GM21737 (cell line): ENCODE measurements around the gene KIAA1549.
"Not testable (repeated sequence)": the region's sequence is repeated elsewhere in the genome, so short reads cannot be mapped to it uniquely, and the experiment has no call there.

Experiments used
- ATAC-seq: cut with Tn5 transposase; IDR thresholded peaks from one replicate; pipeline ENCODE4 v1.9.1; 2021; ENCODE audit warnings: mild to moderate bottlenecking, moderate library complexity; ENCODE audit not compliant: unreplicated experiment

KIAA1549 gene

DNA sequence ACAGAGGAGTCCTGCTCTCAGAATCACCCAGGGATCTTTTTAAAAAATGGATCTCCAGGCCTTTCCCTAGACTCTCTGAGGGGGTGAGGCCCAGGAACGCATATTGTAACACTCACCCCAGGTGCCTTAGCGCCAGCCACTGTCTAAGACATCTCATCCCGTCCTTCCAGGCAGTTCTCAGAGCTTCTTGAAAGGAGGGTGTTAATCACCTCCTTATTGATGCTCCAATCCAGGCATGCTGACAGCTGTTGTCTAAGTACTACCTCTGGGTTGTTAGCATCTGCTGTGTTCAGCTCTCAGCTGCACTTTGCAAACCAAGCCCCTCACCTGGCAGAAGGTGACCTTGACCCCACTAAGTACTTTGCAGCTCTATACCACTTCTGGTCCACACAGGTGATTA, 36.0 kb downstream of the KIAA1549 start:
- ATAC-seq, result no peak

DNA sequence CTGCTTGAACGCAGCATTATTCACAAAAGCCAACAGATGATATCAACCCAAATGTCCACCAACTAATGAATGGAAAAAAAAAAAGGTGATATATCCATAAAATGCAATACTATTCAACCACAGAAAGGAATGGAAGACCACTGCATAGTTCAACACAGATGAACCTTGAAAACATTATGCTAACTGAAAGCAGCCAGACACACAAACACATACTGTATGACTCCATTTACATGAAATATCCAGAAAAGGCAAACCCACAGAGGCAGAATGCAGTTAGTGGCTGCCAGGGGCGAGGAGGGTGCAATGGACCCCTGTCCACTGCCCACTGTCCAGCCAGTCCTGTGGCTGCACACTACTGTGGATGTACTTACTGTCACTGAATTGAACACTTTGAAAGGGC, 36.6 kb downstream of the KIAA1549 start:
- no peak for ATAC-seq

- ATAC-seq, result no peak
Observed at GRCh38 chr7:138943061-138943460, 38.1 kb downstream of the KIAA1549 start.

GRCh38 chr7:138941545-138941944, 39.6 kb downstream of the KIAA1549 start:
- no peak for ATAC-seq

- not testable (repeated sequence) for ATAC-seq
Observed at GRCh38 chr7:138940602-138941001, 40.6 kb downstream of the KIAA1549 start.

DNA sequence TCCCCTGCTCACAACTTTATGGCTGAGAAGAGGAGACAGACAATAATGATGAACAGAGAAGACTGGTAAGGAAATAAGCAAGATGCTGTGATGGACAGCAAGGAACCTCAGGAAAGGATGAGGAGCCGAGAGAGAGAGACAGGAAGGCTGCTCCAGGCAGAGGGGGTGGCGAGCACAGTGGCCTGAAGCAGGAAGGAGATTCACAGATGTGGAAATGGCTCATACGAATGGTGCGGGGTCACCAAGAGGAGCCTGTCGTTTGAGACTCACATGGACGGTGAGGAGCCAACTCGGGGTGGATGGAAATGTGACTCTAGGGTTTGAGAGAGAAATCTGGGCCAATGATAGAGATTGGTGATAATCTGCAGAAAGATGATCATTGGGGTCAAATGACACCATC, 43.7 kb downstream of the KIAA1549 start:
- no peak for ATAC-seq

DNA sequence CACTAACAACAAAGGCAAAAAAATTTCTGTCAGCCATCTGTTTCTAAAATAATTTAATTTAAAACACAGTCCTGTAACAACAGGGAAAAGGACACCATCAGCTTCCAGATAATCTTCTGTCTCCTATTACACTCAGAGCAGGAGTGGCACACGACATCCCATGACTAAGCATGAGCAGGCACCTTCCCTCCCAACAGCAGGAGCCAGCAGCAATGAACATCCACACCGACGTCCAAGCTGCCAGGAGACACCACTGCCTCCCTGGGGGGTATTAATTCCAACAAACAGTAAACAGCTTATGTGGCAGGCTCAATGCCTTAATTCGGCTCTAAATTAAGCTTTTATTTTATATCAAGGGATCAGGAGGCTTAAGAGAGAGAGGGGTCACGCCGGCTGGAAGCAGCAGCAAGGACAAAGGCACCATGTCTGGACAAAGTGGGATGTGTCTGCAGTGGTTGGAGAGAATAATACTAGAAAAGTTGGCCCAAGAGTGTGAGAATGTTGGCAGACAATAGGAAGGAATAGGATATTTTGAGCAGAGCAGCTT, 45.7 kb downstream of the KIAA1549 start:
- ATAC-seq, result no peak

DNA sequence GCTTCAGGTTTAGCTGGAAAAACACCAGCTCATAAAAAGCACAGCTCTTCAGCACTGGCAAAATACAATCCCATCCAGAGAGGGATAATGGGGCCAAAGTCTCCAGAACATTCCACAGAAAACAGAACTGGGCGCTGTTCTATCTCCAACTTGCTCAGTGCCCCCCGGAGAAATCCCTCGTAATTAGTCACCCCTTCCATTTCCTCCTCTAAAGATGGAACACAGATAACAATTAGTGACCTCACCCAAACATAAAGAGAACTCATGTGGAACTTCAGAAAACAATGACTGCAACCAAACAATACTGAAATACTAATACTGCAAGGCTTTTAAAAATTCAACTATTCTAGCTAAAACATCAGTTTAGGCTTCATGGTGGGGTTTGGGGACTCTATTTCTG, 46.3 kb downstream of the KIAA1549 start:
- ATAC-seq, result no peak

DNA sequence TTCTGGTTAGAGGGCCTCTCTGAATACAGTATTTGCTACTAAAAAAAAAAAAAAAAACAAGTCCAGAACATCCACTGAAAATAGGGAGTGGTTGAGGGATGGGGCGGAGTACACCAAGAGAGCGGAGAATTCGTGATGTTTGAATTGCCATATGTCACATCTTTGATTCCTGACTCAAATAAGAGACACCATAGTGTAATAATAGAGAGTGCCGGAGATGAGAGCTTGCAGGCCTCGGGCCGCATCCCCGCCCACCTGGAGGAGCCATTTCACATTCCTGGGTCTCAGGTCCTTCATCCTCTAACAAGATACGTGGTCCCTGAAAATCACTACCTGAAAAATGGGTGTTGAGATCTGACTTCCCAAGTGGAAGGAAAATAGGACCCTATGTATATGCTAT, 46.8 kb downstream of the KIAA1549 start:
- ATAC-seq, result no peak

DNA sequence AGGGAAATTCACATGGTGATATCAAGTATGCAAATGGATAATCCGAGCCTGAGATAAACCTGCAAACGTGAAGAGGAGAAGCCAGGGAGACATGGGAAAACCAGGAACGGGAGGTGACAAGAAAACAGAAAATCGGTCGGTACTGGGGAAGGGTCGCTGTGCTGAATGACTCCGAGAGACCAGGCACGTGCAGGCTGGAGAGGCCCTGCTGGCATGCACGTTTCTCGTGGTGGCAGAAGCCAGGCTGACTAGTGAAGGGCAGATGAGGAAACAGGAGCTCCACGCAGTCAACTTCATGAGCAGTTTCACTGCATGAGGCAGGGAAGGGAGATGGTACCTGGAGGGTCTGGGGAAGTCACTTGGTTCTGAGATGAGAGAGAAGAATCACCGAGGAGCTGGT, 48.3 kb downstream of the KIAA1549 start:
- ATAC-seq, result no peak

DNA sequence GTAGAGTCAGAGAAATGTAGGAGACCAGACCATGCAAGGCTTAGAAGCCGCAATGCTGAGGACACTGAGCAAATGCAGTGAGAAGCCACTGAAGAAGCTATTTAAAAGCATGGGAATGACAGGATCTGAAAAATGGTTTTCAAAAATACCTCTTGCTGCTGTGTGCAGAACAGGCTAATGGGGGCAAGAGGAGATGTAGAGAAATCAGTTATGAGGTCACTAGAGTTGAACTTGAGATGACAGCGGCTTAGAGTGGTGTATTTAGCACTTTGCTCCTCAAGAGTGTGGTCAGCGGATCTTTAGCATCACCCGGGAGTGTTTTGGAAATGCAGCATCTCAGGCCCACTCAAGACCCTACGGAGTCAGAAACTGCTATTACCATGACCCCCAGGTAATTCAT, 48.8 kb downstream of the KIAA1549 start:
- no peak for ATAC-seq

GRCh38 chr7:138929969-138930368, 51.2 kb downstream of the KIAA1549 start:
- no peak for ATAC-seq

- ATAC-seq, result peak; percentile 6
Observed at GRCh38 chr7:138926241-138926612, 55.0 kb downstream of the KIAA1549 start.

- ATAC-seq, result no peak
Observed at GRCh38 chr7:138924501-138925225, 56.5 kb downstream of the KIAA1549 start.

- ATAC-seq, result no peak
Observed at GRCh38 chr7:138921277-138921676, 59.9 kb downstream of the KIAA1549 start.

GRCh38 chr7:138919911-138920310, 61.3 kb downstream of the KIAA1549 start:
- no peak for ATAC-seq

DNA sequence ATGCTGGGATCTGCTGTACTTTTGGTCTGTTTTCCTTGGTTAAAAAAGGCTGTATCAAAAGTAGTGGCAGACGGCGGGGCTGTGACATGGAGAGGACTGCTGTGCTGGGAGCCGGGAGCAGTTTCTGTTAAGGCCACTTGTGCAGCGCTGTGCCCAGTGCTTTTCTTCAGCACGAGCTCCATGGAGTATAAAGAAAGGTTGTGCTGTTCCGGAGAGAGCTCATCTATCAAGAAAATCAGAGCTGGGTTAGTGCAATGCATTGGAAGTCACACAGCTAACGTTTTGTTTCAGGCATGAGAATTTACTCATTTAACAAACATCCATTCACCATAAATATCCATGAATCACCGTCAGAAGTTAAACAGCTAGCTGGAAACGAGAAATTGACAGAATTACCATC, 62.0 kb downstream of the KIAA1549 start:
- ATAC-seq, result no peak

- ATAC-seq, result no peak
Observed at GRCh38 chr7:138918756-138919155, 62.4 kb downstream of the KIAA1549 start.

GRCh38 chr7:138918176-138918575, 63.0 kb downstream of the KIAA1549 start:
- ATAC-seq, result no peak

GRCh38 chr7:138917771-138918170, 63.4 kb downstream of the KIAA1549 start:
- ATAC-seq, result no peak

- ATAC-seq, result no peak
Observed at GRCh38 chr7:138916731-138917130, 64.5 kb downstream of the KIAA1549 start.

- no peak for ATAC-seq
Observed at GRCh38 chr7:138916275-138916674, 64.9 kb downstream of the KIAA1549 start.

DNA sequence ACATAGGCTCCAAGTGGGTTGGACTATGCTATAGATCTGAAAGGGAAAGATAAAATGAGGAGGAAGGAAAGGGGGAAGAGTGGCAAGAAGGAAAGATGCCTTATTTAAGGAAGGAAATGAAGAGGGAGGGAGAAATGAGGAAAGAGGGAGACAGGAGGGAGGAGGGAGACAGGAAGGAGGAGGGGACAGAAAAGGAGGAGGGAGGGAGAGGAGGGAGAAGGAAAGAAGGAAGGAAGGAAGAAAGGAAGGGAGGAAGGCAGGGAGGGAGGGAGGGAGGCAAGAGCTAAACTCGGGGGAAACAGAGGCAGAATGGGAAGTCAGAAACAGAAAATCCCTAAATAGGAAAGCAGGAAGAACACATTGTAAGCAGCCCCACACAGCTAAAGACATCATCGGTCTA, 67.4 kb downstream of the KIAA1549 start:
- no peak for ATAC-seq
